GM18511 (cell line): ENCODE measurements around the gene NOTCH4.

Source experiments
- ATAC-seq: cut with Tn5 transposase; IDR thresholded peaks from one replicate; pipeline ENCODE4 v1.9.1; 2021; ENCODE audit warnings: mild to moderate bottlenecking, moderate library complexity; ENCODE audit not compliant: unreplicated experiment

NOTCH4 gene

GRCh38 chr6:32167761-32168262 is 56.1 kb downstream of the NOTCH4 start:
- no peak for ATAC-seq

DNA sequence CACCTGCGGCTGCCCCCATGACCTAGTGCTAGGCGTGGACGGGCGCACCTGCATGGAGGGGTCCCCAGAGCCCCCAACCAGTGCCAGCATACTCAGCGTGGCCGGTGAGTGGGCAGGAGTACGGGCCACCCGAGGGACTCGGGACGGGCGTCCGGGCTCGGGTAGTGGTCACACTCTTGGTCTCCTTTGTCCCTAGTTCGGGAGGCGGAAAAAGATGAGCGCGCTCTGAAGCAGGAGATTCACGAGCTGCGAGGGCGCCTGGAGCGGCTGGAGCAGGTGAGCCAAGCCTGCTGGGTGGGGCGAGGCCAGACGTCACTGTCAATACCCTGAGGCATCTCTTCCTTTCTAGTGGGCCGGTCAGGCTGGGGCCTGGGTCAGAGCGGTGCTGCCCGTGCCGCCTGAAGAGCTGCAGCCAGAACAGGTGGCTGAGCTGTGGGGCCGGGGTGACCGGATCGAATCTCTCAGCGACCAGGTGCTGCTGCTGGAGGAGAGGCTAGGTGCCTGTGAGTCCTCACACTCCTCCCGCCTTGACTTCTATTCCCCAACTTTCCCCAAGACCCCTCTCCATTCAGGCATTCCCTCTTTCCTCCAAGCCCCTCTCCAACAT is 56.6 kb downstream of the NOTCH4 start:
- no peak for ATAC-seq

DNA sequence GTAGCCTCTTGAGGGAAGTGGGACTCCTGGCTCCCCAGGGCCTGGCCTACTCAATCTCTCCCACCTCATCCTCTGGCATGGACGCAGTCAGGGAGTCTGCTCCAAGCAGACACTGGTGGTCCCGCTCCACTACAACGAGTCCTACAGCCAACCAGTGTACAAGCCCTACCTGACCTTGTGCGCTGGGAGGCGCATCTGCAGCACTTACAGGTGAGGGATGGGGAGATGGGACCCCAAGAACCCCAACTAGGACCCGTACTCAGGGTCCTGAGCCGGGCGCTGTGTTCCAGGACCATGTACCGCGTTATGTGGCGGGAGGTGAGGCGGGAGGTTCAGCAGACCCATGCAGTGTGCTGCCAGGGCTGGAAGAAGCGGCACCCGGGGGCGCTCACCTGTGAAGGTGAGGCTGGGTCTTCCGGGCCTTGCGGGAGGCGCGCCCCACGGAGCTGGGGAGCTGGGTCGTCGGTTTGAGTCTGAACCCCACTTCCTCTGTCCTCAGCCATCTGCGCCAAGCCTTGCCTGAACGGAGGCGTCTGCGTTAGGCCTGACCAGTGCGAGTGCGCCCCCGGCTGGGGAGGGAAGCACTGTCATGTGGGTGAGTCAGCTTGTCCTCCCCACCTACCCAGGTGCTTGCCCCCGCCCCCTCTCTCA is 57.3 kb downstream of the NOTCH4 start:
- no peak for ATAC-seq

DNA sequence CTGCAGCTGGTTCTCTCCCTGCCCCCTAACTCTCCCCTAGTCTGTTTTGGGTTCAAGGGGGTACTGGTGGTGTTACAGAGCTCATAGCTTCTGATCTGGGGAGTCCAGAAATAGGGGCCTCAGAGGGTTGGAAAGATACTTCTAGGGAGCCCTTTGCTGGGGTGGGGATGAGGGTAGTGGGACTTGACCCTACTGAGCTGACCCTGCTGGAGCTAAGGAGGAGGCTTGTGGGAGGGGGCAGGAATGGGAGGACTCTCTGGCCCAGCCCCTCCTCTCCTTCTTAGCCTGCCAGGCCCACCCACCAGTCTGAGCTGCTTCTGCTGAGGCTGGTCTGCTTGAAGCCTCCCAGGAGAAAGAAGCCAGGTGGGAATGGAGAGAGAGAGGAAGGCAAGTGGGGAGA is 59.6 kb downstream of the NOTCH4 start, which contains the start of gene EGFL8:
EGFL8 (plus strand) TSS at position 301 of the 400 bp plus-strand sequence. CDS start 1,571 bp downstream, outside the sequence.
- ATAC-seq, result no peak

DNA sequence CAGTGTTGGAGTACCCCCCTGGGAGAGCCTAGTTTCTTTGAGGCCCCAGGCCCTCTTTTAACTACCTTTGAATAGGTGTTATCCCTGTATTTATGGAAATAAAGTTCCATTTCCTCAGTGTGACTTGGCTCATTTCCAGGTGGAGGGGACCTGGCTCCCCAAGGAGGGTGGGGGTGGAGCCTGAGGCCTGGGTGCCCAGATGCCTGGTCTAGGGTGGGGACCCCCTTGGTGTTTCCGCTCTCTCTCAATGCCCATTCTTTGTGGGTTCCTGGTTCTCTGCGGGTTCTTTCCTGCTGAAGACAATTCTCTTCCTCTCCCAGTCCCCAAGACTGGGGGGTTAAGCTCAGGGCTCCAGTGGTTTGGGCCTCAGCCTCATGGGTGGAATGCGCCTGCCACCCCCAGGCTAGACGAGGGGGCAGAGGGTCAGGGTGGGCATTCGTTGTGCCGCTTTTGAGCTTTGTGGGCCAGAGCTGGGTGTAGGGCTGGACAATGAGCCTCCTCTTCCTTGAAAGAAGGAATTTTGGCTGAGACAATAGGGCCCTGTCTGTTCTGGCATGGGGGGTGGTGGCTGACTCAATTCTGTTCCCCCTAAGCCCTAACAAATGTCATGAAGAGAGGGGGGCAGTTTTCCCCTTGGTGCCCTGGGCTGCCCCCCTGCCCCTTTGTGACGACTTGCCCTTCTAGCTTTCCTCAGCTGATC is 60.2 kb downstream of the NOTCH4 start:
- no peak for ATAC-seq

- no peak for ATAC-seq
Measured at GRCh38 chr6:32158052-32158451, 65.8 kb downstream of the NOTCH4 start.

DNA sequence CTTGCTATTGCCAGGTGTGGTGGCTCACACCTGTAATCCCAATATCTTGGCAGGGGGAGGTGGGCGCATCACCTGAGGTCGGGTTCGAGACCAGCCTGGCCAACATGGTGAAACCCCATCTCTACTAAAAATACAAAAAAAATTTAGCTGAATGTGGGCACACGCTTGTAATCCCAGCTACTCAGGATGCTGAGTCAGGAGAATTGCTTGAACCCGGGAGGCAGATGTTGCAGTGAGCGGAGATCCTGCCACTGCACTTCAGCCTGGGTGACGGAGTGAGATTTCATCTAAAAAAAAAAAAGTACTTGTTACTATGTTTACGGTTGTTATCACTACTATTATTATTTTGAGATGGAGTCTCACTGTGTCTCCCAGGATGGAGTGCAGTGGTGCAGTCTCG is 67.0 kb downstream of the NOTCH4 start:
- no peak for ATAC-seq

- ATAC-seq, result no peak
Measured at GRCh38 chr6:32154514-32155161, 69.2 kb downstream of the NOTCH4 start.

GRCh38 chr6:32153564-32154513 is 70.0 kb downstream of the NOTCH4 start, which contains the start of gene PPT2:
Gene PPT2, plus strand, starts transcription at chr6:32154141. Its CDS starts 454 bp downstream, at chr6:32154595.
- no peak for ATAC-seq

DNA sequence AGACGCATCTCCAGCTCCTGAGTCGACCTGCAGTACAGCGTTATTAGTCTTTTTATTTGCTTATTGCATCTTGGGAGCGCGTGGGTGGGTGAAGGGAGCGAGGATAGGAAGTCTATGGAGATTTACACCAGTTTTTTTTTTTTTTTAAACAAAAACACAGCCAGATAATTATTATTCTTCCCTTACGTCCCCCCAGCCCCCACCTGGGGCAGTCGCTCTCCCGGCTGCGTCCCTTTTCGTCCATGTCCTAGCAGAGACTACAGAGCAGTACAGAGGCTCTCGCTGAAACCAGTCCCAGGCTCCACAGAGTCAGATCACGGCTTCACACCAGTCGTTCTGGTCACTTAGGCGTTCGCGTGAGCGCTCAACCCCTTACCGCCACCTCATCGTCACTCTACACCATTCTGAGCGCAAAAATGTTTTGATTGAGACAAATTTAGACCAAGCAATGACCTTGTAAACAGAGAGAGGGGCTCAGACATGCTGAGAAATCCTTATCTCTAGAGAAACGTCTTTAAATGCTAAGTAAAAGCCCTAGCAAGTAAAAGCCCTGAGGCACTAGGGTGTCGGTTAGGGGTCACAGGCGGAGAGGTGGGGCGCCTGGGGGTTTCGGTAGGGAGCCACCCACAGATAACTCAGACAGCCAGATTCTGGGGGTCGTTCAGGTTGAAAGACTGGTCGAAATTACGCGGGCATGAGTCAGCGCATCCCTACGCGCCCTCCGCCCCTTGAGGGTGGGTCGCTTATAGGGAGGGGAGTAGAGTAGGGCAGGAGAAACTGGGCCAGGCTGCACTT is 70.9 kb downstream of the NOTCH4 start:
- no peak for ATAC-seq

DNA sequence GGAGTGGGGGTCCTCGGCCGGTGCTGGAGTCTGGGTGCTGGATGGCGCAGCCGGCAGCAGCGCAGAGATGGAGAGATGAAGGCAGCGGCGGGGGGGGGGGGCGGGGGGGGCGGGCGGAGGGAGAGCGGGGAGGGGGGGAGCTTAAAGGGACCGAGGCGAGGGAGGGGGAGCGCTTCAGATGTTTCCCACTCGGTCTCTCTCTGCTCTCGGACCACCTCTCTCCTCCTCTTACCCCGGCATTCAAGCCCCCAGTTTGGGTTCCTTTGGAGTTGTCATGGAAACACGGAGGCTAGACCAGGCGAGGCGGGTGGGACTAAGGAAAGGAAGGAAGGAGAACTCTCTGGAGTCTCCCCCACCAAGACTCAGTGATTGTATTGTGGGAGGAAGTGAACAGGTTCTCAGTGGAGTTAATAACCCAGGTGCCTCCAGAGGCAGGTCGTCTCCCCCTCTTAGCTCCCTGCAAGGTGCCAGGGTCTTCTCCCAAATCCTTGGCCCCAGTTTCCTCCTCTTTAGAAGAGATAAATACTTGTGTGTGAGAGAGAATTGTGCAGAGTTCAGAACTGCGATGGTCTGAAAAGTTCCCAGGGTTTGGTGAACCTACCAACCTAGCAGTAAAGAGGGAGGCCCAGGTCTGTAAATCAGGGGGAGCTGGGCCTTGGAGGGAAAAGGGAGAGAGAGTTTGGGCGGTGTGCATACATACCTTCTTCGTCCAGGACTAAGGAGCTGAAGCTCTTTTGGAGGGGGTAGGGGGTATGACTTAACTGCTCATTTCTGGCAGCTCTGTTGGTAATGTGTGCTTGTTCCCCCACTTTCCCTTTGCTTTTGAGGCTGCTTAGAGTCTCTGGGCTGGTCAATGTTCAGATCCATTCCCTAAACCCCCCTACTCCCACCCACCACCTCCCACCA is 71.8 kb downstream of the NOTCH4 start, which contains the start of gene PRRT1:
PRRT1 (minus strand) TSS at position 77 of the 906 bp plus-strand sequence. CDS start 112 bp downstream, outside the sequence.
- no peak for ATAC-seq

DNA sequence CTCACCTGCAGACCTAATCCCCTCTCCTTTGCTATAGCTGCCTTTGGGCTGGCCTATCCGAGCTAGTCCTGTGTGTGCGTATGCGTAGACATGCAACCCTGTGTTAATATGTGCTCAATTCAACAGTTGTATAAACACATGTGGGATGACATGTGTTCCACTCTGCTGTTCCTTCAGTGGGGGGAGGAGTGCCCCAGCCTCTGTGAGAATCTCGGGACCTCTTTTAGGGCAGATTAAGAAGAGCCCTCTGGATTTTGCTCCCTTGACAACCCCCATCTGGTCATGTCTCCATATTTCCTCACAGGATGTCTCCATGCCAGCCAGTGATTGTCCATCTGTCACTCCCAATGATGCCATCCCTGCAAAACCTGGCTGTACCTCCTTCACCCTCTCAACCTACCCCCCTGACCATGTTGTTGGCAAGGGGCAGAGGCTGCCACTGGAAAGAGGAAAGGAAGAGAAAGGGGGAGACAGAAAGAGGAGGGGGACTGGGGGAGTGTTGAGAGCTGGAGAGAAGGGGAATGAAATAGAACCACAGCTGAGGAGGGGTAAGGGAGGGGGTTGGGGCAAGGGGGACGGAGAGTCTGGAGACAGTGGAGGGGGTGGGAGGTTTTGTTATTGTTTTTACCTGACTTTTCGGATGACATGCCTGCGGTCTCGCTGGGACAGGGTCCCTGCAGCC is 72.5 kb downstream of the NOTCH4 start:
- no peak for ATAC-seq

- no peak for ATAC-seq
Measured at GRCh38 chr6:32149932-32150870, 73.7 kb downstream of the NOTCH4 start.

- ATAC-seq, result no peak
Measured at GRCh38 chr6:32149092-32149755, 74.6 kb downstream of the NOTCH4 start.

- no peak for ATAC-seq
Measured at GRCh38 chr6:32148289-32149091, 75.4 kb downstream of the NOTCH4 start.
